GM18907 (cell line): Measurements from ENCODE around the gene RPL22.
"Not testable (repeated sequence)": the region's sequence is repeated elsewhere in the genome, so short reads cannot be mapped to it uniquely, and the experiment has no call there.

Source experiments
- ATAC-seq: cut with Tn5 transposase; IDR thresholded peaks from one replicate; pipeline ENCODE4 v1.9.1; 2021; ENCODE audit warnings: mild to moderate bottlenecking, moderate library complexity; ENCODE audit not compliant: unreplicated experiment

The RPL22 gene

DNA sequence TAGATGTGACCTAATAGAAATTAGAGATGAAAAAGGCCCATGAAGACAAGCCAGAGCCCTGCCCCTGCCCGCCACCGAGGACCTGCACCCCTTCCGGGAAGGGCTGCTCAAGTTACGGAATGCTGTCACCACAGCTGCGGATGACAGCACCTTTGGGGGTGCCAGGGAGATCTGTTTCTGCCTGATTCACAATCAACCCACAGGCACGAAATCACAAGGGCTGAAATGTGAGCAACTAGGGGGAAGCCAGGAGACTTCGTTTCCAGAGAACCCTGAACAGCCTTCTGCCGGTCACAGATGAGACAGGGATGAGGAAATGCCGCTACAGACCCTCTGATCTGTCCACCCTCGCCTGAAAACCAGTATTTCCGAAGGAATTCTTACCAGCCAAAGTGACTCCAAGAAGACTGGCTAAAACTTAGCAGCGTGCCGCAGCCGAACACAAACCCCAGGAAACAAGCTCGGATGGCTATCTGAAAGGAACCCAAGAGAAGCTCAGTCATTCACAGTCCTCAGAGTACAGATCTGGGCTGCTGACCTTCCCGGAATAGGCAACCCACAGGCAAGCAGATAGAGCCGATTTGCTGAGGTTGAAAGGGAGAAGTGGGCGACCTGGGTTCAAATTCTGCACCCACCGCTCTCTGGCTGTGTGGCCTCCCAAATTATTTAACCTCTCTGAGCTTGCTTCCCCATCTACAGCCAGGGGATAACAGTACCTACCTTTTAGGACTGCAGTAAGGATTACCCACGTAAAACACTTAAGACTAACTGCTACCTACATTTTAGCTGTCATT lies 35.3 kb upstream of the RPL22 start:
- no peak for ATAC-seq

DNA sequence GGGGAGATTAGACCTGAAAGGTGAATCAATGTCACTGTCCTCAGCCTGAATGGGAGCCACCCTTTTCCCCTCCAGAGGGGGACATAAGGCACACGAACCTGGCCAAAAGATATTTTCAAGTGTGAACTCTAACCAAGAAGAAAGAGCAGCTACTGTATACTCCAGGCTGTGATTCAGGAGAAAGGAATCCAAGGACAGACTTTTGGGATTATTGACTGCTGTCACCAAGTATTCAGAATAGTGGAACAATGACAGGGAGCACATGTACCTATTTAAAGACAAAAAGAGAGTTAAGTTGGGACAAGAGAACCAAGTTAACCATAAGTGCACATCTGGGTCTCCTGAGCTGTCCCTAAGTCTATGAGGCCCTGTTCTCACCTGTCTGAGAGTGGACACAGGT lies 34.0 kb upstream of the RPL22 start:
- ATAC-seq, result no peak

DNA sequence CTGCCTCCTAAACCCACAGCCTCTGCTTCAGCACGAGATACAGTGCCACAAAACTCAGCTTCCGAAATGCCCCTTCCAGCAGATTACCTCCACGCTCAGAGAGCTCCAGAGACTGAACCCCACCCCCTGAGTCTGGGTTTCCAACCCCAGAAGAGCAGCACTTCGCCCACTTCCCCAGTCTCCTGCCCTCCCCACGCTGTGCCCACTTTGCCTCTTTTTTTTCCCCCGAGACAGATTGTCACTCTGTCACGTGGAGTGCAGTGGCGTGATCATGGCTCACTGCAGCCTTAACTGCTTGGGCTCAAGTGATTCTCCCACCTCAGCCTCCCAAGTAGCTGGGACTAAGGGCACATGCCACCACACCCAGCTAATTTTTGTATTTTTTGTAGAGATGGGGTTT lies 26.3 kb upstream of the RPL22 start:
- no peak for ATAC-seq

DNA sequence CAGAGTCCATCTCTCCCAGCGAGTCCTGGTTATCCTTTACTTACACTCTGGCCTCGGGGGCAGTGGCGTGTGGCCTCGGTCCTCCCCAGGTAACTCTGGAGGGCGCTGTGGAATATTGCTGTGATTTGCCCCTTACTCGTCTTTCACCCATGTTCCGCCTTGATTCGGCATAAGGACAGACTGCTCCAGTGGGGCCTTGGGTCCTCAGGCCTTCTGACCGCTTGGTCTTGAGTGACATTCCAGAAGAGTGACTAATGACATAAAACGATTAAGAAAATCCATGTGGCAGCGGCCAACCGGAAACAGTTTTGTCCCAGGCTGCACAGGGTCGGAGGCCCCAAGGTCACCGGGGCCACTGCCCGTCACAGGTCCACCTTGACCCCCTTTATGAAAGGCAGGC lies 25.3 kb upstream of the RPL22 start:
- ATAC-seq, result no peak

DNA sequence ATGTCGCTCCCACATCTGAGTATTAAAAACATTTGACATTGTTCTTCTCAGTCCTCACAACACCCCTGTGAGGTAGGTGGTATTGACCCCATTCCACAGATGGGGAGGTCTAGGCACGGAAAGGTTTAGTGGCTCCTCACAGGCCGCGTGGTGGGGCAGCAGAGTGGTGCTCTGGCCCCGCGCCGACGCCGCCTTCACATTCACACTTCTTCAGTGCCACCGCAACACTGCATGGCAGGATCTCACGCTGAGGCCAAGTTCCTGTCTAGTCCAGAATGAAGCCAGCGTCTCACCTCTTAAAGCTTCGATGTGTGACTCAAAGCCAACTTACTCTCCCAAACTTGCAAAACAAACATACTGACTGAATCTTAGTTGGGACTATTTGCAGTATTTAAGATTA lies 24.2 kb upstream of the RPL22 start:
- ATAC-seq, result no peak

DNA sequence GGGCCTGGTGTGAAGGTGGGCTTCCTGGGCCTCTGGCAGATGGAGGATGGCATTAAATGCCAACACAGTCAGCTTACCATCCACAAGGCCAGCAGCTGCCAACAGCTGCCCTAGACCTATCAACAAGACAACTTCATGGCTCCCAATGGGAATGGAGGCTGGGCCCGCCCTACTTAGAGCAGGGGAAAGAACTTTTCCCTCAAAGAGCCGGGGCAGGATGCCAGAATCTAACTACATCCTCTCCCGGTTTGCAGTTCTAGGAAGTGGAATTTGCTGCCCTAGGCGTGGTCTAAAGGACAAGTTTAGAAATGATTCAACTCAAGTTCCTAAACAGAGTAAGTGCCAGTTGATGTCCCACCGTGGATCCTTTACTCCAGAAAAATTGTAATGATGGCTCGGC lies 23.2 kb upstream of the RPL22 start:
- ATAC-seq, result no peak

DNA sequence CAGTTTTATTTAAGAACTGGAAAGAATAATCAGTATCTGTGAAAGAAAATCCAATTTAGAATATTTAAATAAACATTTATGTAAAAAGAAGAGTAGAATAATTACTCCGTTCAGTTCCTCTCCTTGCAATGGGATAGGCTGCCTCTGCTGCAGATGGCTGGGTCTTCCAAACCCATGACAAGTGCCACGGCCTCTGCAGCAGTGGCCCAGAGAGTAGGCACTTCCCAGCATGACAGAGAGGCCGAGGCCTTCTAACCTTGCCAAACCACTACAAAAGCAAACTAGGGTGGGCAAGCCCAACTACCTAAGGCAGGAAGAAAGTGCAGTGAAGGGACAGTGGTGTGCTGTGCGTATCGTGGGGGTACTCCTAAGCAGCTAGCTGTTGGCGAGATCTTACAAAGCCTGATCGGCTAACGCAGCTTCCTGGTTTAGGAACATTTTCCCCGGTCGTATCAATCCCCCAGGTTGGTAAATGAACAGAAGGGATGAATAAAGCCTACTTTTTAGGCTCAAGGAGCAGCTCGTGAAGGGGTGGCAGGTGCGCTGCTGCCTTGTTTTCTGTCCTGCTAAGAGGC lies 21.9 kb upstream of the RPL22 start:
- no peak for ATAC-seq

DNA sequence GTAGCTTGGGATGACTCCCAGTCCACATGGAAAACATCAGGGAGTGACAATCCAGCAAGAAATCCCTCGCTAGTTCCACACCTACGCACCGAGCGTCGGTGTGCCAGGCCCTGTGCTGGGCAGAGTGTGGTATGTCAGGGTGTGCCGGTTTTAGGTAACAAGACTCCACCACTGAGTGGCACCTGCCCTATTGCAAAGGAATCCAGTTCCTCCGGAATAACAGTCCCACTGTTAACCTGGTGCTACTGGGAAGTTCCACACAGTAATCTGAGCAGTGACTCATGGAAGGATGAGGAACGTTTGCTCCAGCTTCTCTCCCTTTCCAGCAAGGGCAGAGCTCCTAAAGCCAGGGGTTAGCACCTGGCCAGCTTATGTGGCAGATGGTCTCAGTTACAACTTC lies 20.8 kb upstream of the RPL22 start:
- ATAC-seq, result no peak

DNA sequence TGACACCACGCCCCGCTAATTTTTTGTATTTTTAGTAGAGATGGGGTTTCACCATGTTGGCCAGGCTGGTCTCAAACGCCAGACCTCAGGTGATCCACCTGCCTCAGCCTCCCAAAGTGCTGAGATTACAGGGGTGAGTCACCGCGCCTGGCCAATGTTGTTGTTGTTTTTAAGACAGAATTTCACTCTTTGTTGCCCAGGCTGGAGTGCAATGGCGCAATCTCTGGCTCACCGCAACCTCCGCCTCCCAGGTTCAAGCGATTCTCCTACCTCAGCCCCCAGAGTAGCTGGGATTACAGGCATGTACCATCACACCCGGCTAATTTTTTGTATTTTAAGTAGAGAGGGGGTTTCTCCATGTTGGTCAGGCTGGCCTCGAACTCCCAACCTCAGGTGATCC lies 20.2 kb upstream of the RPL22 start:
- ATAC-seq, result not testable (repeated sequence)

DNA sequence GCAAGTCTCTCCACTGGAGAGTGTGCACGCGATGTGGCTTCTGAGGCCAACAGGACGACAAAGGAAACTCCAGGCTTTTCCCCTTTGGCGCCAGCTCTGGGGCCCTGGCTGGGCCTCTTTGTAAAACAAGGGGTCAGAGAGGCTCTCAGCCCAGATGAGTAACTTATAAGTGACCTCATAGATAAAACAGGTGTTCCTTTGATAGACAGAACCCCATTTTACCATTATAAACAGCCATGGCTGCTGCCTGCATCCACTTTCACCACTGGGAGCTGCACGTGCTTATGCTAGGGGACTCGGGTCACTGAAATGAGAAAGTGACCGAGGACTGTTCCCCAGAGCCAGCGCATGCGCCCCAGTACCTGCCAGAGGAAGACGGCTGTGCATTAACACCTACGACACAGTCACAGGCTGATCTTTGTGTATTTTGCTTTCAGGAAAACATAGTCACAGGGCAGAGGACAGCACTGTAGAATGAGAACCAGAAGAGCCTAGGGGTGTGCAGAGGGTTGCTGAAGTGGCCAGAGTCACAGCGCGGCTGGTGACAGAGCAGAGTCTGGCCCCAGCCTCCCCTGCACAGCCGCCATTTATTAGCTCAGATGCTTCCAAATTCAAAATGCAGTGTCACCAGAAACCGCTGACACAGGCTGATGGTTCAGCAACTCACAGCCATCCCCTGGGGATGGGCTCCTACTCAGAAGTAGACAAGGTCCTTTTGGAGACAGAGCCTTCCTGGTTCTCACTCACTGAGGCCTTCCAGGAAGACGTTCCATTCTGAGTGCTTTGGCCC lies 19.2 kb upstream of the RPL22 start:
- ATAC-seq, result no peak

DNA sequence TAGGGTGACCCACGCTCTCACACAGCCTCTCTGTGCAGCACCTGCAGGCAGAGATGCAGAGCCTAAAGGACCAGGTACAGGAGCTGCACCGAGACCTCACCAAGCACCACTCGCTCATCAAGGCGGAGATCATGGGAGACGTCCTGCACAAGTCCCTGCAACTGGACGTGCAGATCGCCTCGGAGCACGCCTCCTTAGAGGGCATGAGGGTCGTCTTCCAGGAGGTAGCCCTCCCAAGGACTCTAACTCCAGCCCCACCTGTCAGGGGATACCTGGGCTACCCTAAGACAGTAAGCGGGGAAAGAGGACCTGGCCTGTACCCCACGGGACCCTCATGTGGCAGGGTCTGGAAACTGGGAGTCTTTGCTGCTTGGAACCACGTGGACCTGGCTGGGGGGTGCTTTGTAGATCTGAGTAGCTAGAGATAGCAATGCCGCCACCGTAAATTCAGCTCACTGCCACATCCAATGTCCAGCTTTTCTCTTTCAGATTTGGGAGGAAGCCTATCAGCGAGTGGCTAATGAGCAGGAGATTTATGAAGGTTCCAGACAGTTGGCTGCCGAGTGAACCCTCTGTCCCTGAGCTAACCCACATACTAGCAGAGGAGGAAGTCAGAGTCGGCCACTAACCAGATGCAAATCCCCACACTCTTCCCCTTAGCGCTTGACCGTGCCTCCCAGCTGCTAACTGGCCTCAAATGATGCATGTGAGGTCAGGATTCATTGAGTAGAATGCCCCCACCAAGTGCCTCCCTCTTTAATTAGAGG lies 13.0 kb upstream of the RPL22 start:
- peak; percentile 46 for ATAC-seq

DNA sequence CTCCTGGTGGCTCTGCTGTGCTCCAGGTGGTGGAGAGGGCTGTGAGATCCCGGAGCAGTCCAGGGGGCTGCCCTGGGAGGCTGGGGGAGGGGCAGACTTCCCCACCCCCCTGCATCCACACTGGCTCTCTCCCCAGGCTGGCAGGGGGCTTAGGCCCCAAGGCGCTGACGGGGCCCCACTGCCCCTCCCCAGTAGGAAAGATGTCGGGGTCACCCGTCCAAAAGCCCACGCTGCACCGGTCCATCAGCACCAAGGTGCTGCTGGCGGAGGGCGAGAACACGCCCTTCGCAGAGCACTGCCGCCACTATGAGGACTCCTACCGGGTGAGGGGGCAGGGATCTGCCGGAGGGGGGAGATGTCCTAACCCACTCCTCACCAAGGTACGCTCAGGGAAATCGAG lies 12.3 kb upstream of the RPL22 start:
- no peak for ATAC-seq

DNA sequence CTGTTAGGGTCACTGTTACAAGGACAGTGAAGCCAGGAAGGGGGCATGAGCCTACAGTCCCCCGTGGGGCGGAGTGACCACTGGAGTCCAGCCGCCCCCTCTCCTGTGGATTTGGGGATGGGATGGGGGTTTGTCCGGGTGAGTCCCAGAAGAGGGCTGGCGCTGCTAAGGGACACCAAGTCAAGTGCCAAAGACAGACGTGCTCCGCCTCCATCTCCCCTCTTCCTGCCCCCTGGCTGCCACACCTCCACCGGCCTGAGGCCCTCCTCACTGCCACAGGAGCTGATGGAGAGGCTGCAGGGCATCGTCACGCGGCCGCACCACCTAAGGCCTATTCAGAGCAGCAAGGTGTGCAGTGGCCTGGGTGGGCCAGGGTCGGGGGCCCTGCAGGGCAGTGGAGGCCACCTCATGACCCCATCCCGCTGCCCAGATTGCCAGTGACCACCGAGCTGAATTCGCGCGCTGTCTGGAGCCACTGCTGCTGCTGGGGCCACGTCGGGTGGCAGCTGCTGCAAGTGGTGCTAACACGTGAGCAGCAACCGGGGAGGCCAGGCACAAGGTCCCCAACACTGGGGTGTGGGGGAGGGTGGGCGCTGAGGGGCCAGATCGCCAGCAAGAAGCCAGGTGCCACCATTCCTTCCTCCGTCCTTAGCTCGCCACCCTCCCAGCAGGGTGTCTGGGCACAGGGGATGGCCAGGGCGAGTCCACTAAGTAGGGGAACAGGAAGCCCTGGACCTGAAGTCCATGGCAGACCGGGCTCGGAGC lies 11.4 kb upstream of the RPL22 start:
- no peak for ATAC-seq

DNA sequence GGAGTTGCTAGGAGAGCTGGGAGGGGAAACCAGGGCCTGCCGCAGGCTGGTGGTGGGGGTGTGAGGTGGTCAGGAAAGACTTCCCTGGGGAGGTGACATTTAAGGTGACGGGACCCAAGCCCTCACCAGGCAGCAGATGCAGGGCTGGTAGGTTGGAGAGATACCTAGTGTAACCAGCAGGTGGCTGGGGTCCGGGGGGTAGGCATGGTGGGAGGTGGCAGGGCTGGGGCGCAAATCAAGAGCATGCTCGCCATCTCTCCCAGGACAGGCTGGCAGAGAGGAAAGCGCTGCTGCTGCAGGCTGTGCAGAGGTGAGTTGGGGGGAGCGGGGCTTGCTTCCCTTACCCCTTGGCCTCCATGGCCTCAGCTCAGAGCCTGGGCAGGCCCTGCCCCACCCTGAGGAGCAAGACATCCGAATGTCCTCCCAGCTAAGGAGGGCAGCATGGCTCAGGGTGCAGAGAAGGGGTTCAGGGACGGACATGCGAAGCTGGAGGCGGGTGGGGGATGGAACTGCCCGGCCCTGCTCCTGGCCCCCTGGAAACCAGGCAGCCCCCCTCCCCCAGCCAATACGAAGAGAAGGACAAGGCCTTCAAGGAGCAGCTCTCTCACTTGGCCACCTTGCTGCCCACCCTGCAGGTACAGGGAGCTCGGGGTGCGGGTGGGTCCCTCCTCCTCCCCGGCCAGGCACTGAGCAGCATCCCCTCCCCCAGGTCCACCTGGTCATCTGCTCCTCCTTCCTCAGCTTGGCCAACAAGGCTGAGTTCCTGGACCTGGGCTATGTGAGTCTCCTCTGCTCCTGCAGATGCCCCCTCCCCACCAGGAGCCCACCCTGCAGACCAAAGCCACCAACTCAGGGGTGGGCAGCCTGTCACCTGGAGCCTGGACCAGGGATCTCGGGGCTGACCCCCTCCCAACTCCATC lies 10.5 kb upstream of the RPL22 start:
- ATAC-seq, result no peak

DNA sequence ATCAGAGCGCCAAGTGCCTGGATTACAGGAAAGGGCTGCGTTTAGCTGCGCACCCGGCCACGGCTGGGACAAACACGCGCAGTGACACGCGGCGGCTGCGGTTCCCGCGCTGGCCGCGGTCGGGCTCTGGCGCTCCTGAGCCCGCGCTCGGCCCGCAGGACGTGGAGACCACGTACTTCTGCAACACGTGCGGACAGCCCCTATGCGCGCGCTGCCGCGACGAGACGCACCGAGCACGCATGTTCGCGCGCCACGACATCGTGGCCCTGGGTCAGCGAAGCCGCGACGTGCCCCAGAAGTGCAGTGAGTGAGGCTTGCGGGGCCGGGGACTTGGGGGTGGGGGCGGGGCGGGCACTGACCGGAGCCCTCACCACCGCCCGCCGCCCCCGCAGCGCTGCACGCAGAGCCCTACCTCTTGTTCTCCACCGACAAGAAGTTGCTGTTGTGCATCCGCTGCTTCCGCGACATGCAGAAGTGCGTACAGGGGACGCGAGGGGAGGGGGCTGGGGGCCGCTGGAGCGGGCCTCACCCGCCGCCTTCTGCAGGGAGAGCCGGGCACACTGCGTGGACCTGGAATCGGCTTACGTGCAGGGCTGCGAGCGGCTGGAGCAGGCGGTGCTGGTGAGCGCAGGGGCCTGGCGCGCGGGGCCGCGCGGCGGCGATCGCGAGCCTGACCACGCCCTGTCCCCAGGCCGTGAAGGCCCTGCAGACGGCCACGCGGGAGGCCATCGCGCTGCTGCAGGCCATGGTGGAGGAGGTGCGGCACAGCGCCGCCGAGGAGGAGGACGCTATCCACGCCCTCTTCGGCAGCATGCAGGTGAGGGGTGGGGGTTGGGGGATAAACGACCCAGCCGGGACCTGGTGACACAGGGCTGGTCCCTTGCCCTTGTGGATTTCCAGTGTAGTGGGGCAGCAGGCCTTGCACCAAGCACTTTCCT lies 9.6 kb upstream of the RPL22 start:
- ATAC-seq, result no peak

DNA sequence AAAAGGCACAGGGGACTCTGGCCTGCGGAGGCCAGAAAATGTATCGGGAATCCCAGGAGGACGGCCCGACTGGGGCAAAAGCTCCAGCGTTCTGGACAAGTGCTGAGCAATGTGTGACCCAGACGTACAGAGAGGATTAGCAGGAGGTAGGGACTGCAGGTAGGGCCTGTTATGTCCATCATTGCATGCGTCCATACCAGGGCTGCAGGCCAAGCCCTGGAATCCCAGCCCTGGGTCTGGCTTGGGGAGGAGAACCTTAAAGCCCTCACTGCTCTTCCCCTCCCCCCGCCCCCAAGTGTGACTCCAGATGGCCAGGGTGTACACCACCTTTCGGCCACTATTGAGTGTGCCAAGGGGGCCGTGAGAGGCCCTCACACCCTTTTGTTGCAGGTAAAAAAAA lies 8.5 kb upstream of the RPL22 start:
- no peak for ATAC-seq

DNA sequence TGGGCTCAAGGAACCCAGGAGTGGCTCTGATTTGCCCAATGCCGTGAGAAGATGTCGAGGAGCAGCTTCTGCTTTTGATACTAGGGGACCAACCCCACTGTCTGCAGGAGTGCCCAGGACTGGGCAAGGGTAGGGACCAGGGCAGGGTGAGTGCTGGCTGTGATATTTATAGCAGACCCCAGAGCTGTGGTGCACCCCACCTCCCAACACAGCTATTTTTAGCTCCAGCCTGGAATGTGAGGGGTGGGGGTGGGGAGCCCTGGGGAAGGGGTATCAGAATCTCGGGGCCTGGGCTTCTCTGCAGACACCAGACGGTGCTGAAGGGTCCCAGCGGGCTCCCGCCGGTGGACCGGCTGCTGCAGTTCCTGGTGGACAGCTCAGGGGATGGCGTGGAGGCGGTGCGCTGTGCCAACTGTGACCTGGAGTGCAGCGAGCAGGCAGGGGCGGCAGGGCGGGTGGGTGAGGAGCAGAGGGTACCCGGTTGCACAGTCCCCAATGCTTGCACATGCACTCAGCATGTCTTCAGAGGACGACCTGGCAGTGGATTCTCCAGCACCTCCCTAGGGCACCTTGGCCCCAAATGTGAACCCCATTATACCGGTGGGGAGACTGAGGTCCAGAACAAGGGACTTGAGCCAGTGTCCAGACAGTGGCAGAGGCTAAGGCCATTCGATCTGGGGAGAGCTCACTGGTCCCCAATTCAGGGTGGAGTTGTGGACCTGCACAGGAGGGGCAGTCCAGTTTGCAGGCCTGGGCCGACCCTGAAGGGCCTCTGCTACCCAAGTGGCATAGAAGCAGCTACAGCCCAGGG lies 7.9 kb upstream of the RPL22 start:
- ATAC-seq, result no peak

DNA sequence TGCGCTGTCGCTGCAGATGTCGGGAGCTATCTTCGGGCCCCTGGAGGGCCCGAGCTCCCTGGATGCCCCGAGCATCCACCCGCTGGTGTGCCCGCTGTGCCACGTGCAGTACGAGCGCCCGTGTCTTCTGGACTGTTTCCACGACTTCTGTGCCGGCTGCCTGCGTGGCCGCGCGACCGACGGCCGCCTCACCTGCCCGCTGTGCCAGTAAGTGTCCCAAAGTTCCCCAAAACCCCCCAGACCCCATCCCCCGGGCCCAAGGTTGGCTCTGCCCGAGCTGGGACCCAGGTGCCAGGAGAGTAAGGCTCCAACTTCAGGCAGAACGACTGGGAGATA lies 7.1 kb upstream of the RPL22 start:
- ATAC-seq, result no peak
